AG09319 (cell line): ENCODE data around the gene DCAF8.

Experiments used
- DNase-seq: peaks from one replicate; pipeline ENCODE4 v3.0.0-alpha.2; 2010; ENCODE audit warnings: low read depth; ENCODE audit errors: extremely low read depth
- TF ChIP-seq, protein P1 (sequence below): IDR thresholded peaks from 2 replicates; pipeline ENCODE4 v1.5.1; 2011; ENCODE audit warnings: low read depth, mild to moderate bottlenecking, inconsistent platforms, low read length, moderate library complexity

Gene DCAF8

GRCh38 chr1:160177667-160178066, 84.7 kb downstream of the DCAF8 start:
- TF ChIP-seq, protein P1, sequence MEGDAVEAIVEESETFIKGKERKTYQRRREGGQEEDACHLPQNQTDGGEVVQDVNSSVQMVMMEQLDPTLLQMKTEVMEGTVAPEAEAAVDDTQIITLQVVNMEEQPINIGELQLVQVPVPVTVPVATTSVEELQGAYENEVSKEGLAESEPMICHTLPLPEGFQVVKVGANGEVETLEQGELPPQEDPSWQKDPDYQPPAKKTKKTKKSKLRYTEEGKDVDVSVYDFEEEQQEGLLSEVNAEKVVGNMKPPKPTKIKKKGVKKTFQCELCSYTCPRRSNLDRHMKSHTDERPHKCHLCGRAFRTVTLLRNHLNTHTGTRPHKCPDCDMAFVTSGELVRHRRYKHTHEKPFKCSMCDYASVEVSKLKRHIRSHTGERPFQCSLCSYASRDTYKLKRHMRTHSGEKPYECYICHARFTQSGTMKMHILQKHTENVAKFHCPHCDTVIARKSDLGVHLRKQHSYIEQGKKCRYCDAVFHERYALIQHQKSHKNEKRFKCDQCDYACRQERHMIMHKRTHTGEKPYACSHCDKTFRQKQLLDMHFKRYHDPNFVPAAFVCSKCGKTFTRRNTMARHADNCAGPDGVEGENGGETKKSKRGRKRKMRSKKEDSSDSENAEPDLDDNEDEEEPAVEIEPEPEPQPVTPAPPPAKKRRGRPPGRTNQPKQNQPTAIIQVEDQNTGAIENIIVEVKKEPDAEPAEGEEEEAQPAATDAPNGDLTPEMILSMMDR, result no peak
- no peak for DNase-seq

DNA sequence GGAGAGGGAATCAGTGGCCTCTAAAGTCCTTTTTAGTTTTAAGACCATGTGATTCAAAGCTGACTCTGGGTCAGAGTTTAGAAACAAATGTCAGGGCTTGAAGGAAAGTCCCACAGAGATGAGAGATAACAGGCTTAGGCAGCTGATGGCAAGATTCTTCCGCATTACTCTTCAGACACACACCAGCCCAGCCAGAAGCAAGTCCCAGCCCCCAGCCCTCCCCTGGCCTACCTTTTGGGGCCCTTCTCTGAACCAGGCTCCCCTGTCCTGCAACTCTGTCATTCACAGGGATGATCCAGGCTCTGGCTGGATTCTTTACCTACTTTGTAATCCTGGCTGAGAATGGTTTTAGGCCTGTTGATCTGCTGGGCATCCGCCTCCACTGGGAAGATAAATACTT, 85.1 kb downstream of the DCAF8 start:
- DNase-seq, result no peak
- TF ChIP-seq, protein P1, result no peak

DNA sequence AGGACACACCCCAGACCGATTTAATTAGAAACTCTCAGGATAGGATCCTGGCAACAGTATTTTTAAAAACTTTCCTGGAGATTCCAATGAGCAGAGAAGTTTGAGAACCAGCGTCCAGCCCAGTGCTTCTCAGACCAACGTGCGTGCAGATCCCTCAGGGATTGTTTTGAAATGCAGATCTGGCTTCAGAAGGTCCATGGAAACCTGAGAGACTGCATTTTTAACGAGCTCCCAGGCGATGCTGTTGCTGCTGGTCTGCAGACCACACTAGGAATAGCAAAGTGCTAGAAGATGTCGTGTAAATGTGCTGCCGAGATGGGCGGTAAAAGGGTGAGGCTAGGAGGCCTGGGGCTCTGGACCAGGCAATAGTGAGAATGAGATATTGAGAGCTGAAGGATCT, 90.4 kb downstream of the DCAF8 start:
- DNase-seq, result no peak
- TF ChIP-seq, protein P1, result no peak

GRCh38 chr1:160171354-160171753, 91.0 kb downstream of the DCAF8 start:
- DNase-seq, result no peak
- TF ChIP-seq, protein P1, result no peak

GRCh38 chr1:160169553-160170399, 92.6 kb downstream of the DCAF8 start:
- TF ChIP-seq, protein P1, result no peak
- DNase-seq, result no peak

DNA sequence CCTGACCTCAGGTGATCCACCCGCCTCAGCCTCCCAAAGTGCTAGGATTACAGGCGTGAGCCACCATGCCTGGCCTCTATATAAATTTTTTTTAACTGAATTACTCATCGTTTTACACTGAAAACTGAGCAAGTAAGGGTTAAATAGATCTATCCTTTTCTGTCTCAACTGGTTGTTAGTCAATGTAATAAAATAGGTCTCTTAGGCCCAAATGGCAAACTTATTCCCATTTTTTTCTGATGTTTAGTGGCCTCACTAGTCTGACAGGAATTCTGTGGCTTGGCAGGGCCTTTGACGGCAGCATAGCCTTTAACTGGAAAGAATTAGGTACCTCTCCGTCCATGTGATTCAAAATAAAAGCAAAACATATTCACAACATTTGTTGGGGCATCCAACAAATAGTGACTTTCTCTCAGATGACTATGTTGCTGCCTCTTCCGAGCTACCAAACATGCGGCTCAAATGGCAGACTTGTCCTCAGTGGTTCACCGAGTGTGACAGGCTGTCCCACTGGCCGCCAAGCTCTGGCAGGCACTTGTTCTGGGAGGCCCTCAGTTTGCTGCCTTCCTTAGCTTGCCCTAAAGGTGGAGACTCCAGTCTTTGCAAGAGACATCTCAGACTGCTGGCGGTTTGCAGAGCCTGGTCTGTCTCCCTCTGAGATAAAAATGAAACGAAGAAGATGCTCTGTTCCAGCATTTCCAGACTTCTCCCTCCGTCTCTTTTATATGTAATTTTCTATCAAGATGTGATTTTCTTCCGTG, 93.6 kb downstream of the DCAF8 start:
- DNase-seq, result no peak

More for the DNA sequence above, 93.6 kb downstream of the DCAF8 start:
- TF ChIP-seq, protein P1, result no peak
